B cell (primary cell): ENCODE data around the gene KMO.

Source experiments
- EZH2 ChIP-seq: IDR thresholded peaks from 2 replicates; pipeline ENCODE4 v1.6.1; 2012; ENCODE audit warnings: borderline replicate concordance, low read depth, mild to moderate bottlenecking, moderate library complexity, low read length; ENCODE audit not compliant: insufficient read depth, poor library complexity, severe bottlenecking
- TF ChIP-seq, protein P1 (sequence below): fragments of 200-600 bp; IDR thresholded peaks from one replicate; pipeline ENCODE4 v1.8.0; 2022; ENCODE audit warnings: antibody characterized with exemption, mild to moderate bottlenecking

DNA sequence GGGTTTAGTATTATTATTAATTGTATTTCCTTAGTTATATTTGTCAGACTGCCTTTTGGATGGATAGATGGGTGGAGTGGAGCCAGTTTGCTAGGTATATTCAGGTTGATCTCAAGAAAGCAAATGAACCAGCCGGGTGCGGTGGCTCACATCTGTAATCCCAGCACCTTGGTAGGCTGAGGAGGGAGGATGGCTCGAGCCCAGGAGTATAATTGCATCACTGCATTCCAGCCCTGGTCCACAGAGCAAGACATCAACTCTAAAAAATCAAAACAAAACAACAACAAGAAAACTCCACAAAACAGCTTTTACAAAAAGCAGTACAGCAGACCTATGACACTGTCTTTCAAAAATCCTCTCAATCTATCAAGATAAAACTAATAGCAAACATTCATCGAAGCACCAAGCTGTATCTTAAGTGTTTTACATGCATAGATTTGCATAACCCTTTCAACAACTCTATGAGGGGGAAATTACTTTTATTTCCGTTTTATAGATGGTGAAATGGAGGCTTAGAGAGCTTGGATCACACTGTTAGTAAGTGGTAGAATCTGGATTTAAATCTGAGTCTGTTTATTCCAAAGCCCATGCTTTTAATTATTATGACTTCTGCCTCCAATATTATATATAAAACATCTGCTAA is 25.5 kb downstream of the KMO start:
- TF ChIP-seq, protein P1, sequence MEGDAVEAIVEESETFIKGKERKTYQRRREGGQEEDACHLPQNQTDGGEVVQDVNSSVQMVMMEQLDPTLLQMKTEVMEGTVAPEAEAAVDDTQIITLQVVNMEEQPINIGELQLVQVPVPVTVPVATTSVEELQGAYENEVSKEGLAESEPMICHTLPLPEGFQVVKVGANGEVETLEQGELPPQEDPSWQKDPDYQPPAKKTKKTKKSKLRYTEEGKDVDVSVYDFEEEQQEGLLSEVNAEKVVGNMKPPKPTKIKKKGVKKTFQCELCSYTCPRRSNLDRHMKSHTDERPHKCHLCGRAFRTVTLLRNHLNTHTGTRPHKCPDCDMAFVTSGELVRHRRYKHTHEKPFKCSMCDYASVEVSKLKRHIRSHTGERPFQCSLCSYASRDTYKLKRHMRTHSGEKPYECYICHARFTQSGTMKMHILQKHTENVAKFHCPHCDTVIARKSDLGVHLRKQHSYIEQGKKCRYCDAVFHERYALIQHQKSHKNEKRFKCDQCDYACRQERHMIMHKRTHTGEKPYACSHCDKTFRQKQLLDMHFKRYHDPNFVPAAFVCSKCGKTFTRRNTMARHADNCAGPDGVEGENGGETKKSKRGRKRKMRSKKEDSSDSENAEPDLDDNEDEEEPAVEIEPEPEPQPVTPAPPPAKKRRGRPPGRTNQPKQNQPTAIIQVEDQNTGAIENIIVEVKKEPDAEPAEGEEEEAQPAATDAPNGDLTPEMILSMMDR, result no peak
- no peak for TF ChIP-seq EZH2
